HG02763 (cell line): ENCODE measurements around the gene RPA1.
A peak's percentile ranks its signal among the peaks of the same experiment; 100 is the strongest.
"Not testable (repeated sequence)": the region's sequence is repeated elsewhere in the genome, so short reads cannot be mapped to it uniquely, and the experiment has no call there.

Source experiments
- ATAC-seq: cut with Tn5 transposase; IDR thresholded peaks from one replicate; pipeline ENCODE4 v1.9.1; 2021; ENCODE audit warnings: mild to moderate bottlenecking, moderate library complexity; ENCODE audit not compliant: unreplicated experiment

The RPA1 gene

DNA sequence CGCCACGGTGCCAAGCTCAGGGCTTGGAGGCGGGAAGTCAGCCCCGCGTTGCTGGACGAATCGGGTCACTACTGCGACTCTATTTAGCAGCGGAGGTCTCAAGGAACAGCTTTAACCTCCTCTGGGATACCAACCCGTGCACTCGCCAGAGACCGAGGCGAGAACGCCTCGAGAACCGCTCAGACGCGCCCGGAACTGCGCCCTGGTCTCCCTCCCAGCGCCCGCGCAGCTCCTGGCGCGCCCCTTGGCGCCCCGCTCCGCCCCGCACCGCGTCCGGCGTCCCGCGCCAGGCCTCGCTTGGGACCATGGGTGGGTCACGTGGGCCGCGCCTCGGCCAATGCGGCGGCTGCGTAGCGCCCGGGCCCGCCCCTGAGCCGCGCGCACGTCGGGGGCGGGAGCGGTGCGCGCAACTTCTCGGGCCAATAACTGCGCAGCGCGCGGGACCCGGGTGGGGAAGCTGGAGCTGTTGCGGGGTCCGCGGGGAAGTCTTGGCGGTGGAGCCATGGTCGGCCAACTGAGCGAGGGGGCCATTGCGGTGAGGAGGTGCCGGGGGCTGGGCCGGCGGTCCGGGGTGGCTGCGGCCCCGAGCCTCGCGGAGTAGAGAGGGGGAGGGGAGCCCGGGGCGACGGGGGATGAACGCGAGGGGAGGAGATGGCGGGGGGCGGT is at the start of gene RPA1, which contains the start of gene SMYD4:
RPA1 (plus strand) TSS at position 414 of the 666 bp plus-strand sequence; CDS start at position 503, 89 bp downstream.
SMYD4 (minus strand) TSS at position 311 of the 666 bp plus-strand sequence. CDS start 1,908 bp downstream, outside the sequence.
- ATAC-seq = peak; percentile 87

DNA sequence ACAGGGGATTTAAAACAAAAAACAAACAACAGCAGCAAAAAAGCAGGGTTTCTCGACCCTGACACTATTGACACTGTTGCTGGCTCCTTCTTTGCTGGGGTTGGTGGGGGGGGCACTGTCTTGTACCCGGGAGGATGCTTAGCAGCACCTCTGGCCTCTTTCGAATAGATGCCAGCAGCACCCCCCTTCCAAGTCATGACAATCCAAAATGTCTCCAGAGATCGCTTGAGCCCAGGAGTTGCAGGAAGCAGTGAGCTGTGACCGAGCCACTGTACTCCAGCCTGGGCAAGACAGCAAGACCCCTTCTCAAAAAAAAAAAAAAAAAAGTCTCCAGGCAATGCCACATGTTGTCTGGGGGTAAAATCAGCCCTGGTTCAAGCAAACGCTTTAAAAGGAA is 47.6 kb upstream of the RPA1 start:
- ATAC-seq = no peak

DNA sequence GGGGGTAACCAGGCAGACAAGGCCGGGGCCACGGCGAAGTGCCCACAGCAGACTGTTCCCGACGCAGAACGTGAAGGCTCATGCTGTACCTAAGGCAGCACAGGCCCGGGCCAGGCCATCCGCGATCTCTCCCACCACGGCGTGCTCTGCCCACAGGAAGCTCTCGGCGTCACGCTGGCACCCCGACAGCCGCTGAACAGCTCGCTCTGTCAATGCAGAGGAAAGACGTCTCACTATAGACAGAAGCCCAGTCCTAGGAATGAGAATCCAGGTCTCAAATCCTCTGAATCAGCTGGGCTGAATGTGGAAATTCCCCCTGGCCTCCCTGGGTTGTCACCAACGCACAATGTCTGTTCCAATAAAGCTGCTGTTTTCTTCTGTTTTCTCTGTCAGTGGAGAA is 46.5 kb upstream of the RPA1 start:
- ATAC-seq = no peak

DNA sequence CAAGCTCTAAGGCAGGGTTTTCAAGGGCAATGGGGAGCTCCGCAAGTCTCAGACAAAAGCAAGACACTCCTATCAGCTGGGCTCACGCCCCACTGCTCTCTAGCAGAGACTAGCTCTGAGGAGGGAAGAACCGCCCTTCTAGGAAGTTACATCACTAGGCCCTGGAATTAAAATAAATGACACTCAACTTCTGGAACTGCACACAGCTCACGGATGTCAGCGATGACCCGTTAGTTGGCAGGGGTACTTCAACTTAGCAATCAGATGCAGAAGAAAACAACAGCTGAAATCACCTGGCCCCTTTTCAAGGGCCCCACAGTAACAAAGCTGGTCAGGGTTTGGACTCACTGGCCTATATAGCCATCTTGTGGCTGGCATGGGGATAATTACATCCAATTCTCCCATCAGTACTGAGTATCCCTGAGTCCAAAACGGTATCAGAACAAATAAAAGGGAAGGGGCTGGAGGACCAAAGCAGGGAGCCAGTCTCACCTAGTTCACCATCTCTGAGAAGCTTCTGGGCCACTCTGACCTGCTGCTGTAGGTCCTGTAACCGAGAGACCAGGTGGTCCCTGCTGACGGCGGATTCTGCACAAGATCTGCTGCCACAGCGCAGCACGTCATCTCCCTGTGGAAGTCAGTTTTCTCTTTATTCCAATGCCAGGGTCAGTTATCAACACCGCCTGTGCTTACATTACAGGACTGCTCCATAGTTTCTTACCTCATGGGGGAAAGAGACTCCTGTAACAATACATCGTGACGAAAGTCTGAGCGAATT is 45.8 kb upstream of the RPA1 start:
- ATAC-seq = no peak

DNA sequence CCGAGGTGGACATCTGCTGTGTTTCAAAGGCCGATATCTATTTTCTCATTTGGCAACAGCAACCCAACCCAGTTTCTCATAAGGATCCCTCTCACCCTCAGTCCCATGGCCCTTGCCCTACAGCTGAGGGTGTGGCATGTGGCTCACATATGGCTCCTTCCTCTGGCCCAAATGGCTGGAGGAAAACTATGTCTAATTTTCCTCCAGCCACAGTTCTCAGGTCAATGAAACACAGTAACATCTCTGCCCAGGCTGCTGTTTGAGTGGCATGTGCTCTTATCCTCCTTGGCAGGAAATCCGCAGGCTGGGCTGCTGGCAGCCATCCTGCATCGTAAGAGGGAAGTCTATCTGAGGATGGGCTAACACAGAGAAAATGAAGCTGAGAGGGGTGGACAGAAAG is 43.9 kb upstream of the RPA1 start:
- ATAC-seq = no peak

DNA sequence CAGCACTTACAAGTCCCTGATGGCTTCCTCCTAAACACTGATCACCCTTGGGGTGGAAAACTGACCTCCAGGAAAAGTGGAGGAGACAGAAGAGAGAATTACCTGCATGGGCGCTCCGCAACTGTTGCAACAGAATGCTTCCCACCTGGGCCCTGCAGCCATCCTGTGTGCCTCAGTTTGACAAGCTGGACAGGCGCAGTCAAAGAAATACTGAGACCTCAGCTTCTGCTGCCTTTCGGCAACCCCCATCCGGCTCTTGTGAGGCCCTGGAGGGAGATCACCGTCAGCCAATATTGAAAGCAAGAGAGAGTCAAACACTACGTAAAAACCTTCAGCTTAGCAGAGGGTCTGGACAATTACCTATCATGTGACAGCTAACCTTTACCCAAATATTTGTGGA is 43.1 kb upstream of the RPA1 start:
- no peak for ATAC-seq

DNA sequence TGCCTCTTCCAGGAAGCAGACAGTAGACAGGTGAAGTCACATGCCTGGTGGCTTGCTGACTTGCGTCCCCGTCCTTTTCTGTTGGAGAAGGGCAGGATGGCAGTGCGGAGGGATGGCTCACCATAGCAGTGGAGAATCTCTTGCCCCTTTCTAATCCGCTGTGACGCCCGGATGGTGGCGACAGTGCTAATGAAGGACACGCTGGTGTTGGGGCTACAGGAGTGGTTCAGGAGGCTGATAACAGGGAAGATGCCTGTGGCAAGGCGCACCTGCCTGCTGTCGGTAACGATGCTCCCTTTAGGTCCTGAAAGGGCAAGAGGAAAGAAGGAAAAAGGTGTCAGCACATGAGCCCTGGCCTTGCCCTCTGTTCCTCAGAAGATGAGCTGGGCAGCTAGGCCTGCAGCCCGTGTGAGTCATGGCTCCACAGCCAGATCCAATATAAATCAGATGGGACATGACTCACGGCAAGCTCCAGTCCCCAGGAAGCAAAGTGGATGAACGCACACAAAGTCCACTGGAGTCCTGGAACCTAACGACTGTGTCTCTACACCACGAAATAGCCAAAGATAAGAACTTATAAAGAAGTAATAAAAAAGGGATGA is 42.4 kb upstream of the RPA1 start:
- no peak for ATAC-seq

DNA sequence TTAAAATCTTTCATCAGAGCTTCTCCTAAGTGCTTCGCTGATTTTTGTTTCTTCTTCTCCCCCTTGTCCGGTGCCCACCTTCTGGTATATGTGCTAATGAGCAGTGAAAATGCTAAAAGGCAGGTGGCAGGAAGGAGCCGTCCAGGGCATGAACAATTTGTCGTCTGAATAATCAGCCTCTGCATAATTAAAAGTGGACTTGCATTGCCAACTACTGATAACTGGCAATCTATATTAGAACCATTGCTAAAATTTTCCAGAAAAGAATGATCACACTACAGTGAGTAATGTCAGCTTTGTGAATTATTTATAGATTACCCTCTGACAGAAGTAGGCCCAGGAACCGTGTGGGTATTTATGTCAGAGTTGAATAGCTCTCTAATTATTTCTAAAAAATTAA is 39.9 kb upstream of the RPA1 start:
- ATAC-seq = no peak

DNA sequence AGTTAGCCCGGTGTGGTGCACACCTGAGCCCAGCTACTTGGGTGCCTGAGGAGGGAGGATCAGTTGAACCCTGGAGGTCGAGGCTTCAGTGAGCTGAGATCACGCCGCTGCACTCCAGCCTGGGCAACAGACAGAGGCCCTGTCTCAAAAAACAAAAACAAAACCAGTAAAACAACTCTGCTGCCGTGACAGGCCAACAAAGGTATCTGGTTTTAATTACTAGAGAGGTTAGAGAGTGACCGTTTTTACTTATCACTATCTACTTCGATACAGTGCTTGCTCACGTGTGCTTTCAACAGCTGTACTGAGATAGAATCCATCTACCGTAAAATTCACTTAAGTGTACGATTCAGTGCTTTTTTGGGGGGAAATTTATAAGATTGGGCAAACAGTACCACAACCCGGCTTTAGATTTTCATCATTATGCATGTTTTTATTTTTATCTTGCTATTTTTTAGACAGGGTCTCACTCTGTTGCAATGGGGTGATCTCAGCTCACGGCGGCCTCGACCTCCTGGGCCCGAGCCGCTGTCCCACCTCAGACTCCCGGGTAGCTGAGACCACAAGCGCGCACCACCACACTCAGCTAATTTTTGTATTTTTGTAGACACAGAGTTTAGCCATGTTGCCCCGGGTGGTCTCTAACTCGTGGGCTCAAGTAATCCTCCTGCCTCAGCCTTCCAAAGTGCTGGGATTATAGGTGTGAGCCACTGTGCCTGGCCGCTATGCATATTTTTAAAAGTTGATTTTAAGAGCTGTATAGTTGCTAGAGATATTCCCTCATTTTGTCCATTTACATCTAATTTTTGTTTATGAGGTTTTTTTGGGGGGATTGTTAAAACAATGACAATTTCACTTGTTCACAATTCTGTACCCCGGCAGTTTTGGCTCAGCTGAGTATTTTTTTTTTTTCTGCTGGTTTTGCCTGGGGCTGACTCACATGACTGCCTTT is 37.0 kb upstream of the RPA1 start:
- ATAC-seq = no peak

DNA sequence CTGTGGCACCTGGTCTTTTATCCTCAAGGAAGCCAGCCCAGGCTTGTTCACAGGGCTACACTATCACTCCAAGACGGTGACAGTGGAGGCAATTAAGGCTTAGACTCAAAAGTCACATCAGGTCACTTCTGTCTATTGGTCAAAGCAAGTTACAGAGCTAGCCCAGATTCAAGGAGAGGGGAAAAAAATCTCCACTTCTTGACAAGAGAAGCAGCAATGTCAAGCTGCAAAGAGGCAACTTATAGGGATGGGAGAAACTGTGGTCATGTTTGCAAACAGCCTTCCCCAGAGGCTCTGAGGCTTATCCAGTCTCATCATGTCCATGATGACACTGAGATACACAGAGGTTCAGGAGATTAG is 36.4 kb upstream of the RPA1 start:
- no peak for ATAC-seq

DNA sequence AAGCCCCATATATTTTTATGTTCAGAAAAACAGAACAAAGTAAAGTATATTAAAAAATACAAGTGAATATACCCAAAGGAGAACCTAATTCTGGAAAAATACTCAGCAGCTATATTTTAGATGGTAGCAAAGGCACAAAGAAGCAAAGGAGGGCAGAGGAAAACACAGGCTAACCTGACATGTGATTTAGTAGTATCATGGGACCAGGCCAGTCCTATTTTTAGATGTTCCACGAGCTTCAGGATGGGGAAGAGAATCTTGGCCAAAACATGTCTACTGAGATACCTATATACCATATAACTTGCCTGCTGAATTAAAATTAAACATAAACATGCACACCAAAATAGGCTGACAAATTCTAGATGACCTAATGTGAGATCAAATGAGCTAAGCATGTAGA is 33.0 kb upstream of the RPA1 start:
- no peak for ATAC-seq

DNA sequence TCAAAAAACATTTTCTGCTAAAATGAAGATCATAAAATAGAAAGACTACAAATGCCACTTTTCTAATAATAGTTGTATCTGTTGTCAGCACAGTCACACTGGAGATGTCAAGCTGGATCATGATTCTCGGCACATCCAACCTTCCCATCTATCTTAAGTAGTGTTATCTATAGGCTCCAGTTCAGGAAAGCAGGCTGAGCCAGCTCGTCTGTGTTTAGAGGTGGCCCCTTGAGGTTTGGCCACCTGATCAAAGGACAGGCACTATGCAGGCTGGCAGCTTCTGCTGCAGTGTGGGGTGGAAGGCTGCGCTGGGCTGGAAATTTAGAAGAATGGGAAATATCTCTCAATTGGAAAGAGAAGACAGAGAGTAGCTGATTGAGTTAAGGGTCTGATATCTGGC is 32.5 kb upstream of the RPA1 start:
- ATAC-seq = no peak

DNA sequence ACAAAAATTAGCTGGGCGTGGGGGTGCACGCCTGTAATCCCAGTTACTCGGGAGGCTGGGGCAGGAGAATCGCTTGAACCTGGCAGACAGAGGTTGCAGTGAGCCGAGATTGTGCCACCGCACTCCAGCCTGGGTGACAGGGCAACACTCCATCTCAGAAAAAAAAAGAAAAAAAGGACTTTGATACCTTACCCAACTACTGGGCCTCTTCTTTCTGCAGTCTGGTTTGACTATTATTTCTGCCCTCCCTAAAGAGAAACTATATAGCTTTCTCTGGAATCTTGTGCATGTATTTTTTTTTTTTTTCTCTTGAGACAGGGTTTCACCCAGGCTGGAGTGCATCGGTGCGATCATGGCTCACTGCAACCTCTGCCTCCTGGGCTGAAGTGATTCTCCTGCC is 32.0 kb upstream of the RPA1 start:
- ATAC-seq = not testable (repeated sequence)

DNA sequence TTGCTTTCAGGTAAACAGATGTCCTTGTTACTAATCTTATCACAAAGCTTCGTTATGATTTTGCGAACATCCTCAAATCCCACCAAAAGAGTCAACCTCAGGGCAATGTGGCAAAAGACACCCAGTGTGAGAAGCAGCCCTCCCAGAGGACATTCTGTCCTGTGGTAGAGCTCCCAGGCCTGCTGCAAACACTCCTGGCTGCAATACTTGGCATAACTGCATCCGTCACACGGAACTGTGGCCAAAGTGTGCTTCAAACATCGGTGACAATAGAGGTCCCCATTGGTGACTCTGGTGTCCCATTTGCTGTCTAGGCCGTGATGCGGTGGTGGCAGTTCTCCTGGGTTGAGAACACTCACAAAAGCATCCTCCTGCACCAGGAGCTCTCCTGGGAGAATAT is 29.6 kb upstream of the RPA1 start:
- no peak for ATAC-seq

DNA sequence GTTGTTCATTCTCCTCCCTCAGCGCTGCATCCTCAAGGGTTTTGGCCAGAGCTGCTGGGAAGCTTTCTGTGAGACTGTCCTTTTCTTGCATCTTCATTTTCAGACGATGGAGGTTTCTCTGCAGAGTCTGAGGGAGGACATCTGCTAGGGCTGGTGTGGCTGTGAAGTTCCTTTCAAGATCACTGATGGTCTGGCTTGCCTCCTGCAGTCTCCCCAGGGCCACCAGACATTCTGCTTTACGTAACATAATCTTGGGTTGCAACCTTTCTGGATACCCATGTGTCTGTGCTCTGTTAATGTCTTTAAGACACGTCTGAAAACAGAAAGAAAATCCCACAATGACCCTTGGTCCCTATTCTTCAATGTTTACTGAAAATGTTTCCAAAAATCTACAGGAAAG is 29.1 kb upstream of the RPA1 start:
- ATAC-seq = no peak

DNA sequence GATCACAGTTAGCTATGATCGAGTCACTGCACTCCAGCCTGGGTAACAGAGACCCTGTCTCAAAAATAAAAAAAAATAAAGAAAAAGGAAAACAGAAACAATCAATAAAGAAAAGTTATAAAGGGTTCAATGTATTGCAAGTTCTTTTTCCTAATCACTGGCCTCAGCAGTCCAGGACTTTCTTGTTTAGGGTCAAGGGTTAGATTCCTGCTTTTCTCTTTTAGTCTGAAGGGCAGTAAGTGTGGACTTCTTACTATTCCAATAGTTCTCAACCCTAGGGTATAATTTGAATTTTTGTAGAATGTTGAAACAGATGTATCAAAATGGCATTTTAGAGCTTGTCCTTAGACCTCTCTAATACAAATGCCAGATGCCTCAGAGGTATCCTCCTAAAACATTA is 27.4 kb upstream of the RPA1 start:
- ATAC-seq = no peak

DNA sequence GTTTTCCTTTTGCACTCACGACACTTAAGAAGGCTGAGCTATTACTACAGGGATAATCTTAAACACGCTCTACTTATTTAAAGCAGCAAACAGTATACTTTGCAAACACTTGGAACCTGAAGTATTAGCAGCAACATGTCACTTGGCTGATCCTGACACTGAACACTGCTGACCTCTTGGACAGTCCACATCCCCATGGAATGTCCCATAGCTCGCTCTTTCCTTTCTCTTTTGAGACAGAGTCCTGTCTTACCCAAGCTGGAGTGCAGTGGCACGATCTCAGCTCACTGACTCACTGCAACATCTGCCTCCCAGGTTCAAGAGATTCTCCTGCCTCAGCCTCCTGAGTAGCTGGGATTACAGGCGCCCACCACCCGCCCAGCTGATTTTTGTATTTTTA is 26.5 kb upstream of the RPA1 start:
- ATAC-seq = no peak

DNA sequence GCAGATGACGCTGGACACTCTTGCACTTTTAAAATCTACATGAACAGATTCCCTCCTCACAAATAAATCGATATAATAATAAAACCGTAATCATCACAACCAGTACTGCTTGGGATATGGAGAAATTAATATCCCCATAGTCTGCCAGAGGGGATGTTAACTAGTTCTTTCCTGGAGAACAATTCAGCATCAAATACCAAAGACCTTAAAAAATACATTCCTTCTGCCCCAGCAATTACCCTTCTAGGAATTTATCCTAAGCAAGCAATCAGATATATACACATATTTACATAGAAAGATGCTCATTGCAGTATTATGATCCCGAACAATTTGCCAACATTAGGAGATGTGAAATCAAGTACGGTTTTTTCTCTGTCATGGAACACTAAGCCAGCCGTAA is 21.9 kb upstream of the RPA1 start:
- ATAC-seq = no peak

DNA sequence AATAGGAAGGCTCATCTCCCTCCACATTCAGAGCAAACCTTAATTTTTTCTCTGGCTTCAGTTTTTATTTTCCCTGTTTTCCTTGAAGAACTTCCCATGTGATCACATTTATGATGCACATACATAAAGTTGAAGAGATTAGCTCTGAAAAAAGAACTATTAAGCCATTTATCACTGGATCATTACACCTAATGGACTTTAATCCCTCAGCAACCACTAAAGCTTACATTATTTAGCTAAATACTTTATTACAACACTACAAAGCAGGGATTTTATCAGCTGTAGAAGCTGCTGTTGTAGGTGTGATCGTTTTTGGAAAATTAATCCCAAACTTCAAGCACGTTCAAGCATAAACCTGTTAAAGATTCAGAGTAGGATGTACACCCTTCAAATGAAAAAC is 21.2 kb upstream of the RPA1 start:
- ATAC-seq = no peak

DNA sequence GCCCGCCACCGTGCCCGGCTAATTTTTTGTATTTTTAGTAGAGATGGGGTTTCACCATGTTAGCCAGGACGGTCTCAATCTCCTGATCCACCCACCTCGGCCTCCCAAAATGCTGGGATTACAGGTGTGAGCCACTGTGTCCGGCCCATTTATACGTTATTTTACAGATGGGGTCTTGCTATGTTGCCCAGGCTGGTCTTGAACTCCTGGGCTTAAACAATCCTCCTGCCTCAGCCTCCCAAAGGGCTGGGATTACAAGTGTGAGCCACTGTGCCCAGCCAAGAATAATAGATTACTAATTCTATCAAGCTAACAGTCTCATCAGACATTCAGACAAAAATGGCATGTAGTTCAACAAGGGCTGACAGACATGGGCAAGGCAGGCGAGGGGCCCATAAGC is 20.0 kb upstream of the RPA1 start:
- not testable (repeated sequence) for ATAC-seq

DNA sequence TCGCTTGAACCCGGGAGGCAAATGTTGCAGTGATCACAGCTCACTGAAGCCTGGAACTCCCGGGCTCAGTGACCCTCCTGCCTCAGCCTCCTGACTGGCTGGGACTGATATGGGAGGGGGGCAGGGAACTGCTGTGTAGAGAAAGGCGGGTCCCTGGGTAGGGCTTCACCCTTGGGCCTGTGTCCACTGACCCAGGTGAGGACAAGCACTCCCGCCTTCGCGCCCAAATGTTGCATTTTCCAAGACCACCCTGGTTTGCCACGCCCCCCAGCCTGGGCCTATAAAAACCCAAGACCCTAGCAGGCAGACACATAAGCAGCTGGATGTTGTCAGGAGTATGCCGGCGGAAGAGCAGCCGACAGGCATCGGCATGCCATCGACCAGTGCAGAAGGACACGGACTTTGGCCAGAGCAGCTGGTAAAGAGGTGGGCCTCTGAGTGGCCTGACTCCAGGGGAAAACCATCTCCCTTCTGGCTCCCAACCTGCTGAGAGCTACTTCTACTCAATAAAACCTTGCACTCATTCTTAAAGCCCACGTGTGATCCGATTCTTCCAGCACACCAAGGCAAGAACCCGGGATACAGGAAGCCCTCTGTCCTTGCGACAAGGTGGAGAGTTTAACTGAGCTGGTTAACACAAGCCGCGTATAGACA is 19.2 kb upstream of the RPA1 start:
- no peak for ATAC-seq
